GM12878 (cell line): Measurements from ENCODE around the gene TUBB3.
A peak's percentile ranks its signal among the peaks of the same experiment; 100 is the strongest.

ENCODE experiments used
- ATF7 ChIP-seq: fragments of 450-650 bp; IDR thresholded peaks from 2 replicates; pipeline ENCODE4 v1.6.1; 2016; ENCODE audit warnings: low read depth, mild to moderate bottlenecking
- BHLHE40 ChIP-seq, 2 experiments: fragments of 450-650 bp in 1 of 2; IDR thresholded peaks; 2 replicates each; pipeline ENCODE4 v1.6.1; 2011 to 2017; ENCODE audit warnings: low read depth in 2 of 2, borderline replicate concordance in 1 of 2, improper control_type of control experiment in 1 of 2, low read length in 1 of 2, mild to moderate bottlenecking in 1 of 2
- CBX3 ChIP-seq: fragments of 200-600 bp; sonication (generic); IDR thresholded peaks from 2 replicates; pipeline ENCODE4 v1.6.1; 2016; ENCODE audit warnings: low read depth, borderline replicate concordance
- EZH2 ChIP-seq: IDR thresholded peaks from 2 replicates; pipeline ENCODE4 v1.6.1; 2012; ENCODE audit warnings: low read depth, mild to moderate bottlenecking, control low read depth, inconsistent platforms, low read length, borderline replicate concordance; ENCODE audit not compliant: control insufficient read depth
- RAD21 ChIP-seq: IDR thresholded peaks from 2 replicates; pipeline ENCODE4 v1.6.1; 2011; ENCODE audit warnings: mild to moderate bottlenecking, low read depth, low read length, moderate library complexity; ENCODE audit not compliant: insufficient read depth
- RB1 ChIP-seq: fragments of 450-650 bp; formaldehyde crosslinking; IDR thresholded peaks from 2 replicates; pipeline ENCODE4 v1.6.1; 2017; ENCODE audit warnings: mild to moderate bottlenecking, borderline replicate concordance
- SP1 ChIP-seq: IDR thresholded peaks from one replicate; pipeline ENCODE4 v1.6.1; 2011; ENCODE audit warnings: low read depth, low read length
- TAF1 ChIP-seq: IDR thresholded peaks from 2 replicates; pipeline ENCODE4 v1.6.1; 2011; ENCODE audit warnings: mild to moderate bottlenecking, low read depth, low read length, borderline replicate concordance
- TF ChIP-seq, protein P1 (sequence below), 3 experiments: IDR thresholded peaks in 2 of 3; conservative IDR thresholded peaks in 1 of 3; 2 replicates each; pipeline ENCODE4 v1.5.1; 2011; ENCODE audit warnings: low read depth in 3 of 3, low read length in 3 of 3, mild to moderate bottlenecking in 3 of 3, control low read depth in 2 of 3, moderate library complexity in 2 of 3, inconsistent platforms in 1 of 3, mixed read lengths in 1 of 3; ENCODE audit not compliant: control insufficient read depth in 2 of 3, insufficient read depth in 1 of 3; ENCODE audit errors: extremely low read depth in 1 of 3
- TF ChIP-seq, protein P2 (sequence below): fragments of 450-650 bp; IDR thresholded peaks from 2 replicates; pipeline ENCODE4 v1.6.1; 2017; ENCODE audit warnings: mild to moderate bottlenecking, moderate library complexity

DNA sequence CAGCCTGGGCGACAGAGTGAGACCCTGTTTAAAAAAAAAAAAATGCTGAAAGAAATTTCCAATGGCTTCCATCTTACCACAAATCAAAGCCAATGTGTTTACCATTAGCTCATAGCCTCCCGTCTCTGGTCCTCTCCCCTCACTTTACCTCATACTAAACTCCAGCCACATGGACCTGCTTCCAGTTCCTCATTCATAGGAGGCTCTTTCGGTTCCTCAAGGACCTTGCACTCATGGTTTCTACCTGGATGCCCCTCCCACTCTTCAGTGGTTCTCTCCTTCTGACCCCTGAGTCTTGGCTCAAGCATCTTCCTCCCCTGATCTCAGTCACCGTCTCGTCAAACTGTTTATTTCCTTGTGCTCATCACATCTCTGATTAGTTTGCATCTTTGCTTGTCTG is 21.6 kb downstream of the TUBB3 start:
- TF ChIP-seq, protein P1, sequence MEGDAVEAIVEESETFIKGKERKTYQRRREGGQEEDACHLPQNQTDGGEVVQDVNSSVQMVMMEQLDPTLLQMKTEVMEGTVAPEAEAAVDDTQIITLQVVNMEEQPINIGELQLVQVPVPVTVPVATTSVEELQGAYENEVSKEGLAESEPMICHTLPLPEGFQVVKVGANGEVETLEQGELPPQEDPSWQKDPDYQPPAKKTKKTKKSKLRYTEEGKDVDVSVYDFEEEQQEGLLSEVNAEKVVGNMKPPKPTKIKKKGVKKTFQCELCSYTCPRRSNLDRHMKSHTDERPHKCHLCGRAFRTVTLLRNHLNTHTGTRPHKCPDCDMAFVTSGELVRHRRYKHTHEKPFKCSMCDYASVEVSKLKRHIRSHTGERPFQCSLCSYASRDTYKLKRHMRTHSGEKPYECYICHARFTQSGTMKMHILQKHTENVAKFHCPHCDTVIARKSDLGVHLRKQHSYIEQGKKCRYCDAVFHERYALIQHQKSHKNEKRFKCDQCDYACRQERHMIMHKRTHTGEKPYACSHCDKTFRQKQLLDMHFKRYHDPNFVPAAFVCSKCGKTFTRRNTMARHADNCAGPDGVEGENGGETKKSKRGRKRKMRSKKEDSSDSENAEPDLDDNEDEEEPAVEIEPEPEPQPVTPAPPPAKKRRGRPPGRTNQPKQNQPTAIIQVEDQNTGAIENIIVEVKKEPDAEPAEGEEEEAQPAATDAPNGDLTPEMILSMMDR (IDR thresholded peaks at IDR 0.05 in 2 of 3, conservative IDR thresholded peaks at IDR 0.05 in 1 of 3; ENCODE audit: control insufficient read depth in 2 of 3, extremely low read depth in 1 of 3, insufficient read depth in 1 of 3, low read depth in 3 of 3, low read length in 3 of 3) = no peak
- TF ChIP-seq RB1 (no peak), BHLHE40 (IDR thresholded peaks at IDR 0.05; ENCODE audit: borderline replicate concordance in 1 of 2, low read depth in 2 of 2, low read length in 1 of 2) (no peak), CBX3 (no peak), SP1 (no peak), EZH2 (no peak), ATF7 (peak; percentile 73; the same call in 1 of the 2 replicates), RAD21 (no peak), TAF1 (no peak)
- TF ChIP-seq, protein P2, sequence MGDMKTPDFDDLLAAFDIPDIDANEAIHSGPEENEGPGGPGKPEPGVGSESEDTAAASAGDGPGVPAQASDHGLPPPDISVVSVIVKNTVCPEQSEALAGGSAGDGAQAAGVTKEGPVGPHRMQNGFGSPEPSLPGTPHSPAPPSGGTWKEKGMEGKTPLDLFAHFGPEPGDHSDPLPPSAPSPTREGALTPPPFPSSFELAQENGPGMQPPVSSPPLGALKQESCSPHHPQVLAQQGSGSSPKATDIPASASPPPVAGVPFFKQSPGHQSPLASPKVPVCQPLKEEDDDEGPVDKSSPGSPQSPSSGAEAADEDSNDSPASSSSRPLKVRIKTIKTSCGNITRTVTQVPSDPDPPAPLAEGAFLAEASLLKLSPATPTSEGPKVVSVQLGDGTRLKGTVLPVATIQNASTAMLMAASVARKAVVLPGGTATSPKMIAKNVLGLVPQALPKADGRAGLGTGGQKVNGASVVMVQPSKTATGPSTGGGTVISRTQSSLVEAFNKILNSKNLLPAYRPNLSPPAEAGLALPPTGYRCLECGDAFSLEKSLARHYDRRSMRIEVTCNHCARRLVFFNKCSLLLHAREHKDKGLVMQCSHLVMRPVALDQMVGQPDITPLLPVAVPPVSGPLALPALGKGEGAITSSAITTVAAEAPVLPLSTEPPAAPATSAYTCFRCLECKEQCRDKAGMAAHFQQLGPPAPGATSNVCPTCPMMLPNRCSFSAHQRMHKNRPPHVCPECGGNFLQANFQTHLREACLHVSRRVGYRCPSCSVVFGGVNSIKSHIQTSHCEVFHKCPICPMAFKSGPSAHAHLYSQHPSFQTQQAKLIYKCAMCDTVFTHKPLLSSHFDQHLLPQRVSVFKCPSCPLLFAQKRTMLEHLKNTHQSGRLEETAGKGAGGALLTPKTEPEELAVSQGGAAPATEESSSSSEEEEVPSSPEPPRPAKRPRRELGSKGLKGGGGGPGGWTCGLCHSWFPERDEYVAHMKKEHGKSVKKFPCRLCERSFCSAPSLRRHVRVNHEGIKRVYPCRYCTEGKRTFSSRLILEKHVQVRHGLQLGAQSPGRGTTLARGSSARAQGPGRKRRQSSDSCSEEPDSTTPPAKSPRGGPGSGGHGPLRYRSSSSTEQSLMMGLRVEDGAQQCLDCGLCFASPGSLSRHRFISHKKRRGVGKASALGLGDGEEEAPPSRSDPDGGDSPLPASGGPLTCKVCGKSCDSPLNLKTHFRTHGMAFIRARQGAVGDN = no peak
